GM21737 (cell line): ENCODE data around the gene ADGRL3.
"Not testable (repeated sequence)": the region's sequence is repeated elsewhere in the genome, so short reads cannot be mapped to it uniquely, and the experiment has no call there.

Experiments used
- ATAC-seq: cut with Tn5 transposase; IDR thresholded peaks from one replicate; pipeline ENCODE4 v1.9.1; 2021; ENCODE audit warnings: mild to moderate bottlenecking, moderate library complexity; ENCODE audit not compliant: unreplicated experiment

The ADGRL3 gene

DNA sequence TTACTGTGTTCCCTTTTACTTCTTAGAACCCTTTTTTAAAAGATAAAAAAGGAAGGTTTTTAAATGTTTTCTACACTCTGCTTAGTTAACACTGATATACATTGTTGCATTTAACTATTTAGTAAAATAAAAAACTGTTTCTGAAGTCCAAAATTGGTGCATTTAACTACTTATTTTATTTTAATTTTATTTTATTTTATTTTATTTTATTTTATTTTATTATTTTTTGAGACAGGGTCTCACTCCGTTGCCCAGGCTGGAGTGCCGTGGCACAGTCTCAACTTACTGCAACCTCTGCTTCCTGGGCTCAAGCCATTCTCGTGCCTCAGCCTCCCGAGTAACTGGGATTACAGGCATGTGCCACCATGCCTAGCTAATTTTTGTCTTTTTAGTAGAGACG lies 652.0 kb downstream of the ADGRL3 start:
- ATAC-seq: not testable (repeated sequence)

DNA sequence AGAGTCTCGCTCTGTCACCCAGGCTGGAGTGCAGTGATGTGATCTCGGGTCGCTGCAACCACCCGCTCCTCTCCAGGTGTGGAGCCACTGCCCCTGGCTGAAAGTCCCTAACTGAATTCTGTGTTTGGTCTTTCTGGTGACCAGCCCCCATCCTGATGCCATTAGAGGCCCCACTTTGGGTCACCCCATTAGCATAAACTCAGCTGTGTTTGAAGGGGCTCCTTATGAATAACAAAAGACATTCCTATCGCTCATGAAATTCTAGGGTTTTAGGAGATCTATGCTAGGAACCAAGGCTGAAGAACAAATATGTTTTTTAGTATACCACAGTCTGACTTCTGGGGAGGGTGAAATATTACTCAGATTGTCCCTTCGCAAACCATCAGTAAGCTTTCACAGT lies 652.9 kb downstream of the ADGRL3 start:
- no peak for ATAC-seq

DNA sequence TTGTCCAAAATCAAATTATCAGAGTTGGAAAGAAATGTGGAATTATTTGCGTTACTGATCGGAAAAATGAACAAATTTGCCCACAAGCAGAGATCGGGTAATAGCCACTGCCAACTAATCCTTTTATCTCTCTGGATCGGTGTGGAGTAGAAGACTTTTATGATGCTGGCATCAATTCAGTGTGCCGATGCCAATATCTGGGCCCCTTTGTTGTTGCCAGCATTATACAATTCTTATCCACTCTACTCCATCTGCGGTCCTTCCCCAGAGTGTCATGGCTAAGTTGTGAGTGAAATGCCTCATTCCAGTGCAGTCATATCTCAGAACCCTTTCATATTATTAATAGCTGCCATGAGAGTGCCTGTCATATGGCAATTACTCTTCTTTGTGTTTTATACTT lies 660.2 kb downstream of the ADGRL3 start:
- no peak for ATAC-seq

DNA sequence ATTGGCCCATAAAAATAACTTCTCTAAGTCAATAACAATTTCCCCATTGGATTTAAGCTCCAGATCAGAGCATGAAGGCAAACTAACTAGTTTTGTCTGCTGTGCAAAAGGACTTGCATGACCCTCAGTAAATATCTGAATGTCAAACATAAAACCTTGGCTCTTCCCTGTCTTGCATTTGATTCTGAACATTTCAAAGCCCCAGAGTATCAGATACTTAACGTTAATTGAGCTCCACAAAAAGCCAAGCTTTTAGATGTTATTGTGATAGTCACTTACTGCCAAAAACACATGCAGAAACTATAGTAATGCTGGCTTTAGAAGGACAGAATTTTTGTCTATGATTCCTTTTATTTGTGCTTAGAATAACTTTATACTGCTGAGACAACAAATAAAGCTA lies 664.2 kb downstream of the ADGRL3 start:
- ATAC-seq: no peak

DNA sequence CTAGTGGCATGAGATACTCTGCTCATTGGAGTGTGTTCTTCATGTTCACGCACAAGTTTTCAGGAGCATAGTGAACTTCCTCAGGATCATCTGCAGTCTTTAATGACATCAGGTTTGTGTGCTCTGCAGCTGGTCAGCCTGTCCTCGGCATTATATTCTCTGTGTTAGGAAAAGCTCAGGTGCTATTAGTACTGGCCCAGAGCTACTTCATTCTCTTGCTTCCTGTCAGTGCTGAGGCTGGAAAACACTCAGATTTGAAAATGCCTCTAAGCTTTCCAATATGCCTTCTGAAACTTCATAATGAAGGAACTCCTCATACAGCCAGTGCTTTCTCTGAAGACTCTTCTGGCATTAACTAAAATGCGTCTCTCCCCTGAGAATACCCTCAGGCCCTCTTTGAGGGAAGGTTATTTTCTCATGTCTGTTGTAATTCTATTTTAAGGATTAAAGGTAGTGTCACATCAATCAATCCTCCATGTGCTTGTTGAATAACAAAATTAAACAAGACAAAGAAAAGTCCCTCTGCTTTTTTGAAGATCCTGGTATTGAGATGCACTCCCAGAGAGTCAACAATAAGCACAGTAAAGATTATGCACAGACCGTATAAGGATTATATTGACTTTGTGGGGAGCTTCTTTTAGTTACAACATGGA lies 666.4 kb downstream of the ADGRL3 start:
- no peak for ATAC-seq

DNA sequence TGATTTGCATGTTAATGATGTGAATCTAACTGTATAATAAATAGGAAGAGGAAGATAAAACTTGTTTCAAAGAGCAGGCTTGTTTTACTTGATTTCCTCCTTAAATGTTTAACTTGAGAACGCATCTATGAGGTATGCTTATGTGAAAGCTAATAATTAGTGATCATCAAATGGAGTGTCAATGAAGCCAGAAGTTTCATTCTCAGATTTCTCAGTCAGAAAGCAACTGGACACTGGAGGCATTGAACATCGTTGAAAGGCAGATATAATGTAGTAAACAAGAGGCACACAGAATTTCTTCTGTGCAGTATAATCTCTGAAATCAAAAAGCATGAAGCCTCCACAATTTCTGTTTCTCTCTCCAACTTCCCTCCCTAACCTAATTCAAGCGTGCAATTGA lies 672.9 kb downstream of the ADGRL3 start:
- no peak for ATAC-seq

DNA sequence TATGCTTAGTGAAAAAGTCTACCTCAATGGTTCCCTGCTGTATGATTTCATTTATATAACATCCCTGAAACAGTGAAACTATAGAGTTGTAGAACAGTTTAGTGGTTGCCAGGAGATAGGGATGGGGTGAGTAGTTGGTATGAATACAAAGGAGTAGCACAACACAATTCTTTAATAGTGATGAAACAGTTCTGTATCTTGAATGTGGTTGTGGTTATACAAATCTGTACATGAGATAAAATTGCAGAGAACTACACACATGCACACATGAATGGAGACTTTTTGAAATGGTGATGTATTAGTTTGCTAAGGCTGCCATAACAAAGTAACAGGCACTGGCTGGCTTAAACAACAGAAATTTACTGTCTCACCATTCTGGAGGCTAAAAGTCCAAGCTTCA lies 677.1 kb downstream of the ADGRL3 start:
- no peak for ATAC-seq

DNA sequence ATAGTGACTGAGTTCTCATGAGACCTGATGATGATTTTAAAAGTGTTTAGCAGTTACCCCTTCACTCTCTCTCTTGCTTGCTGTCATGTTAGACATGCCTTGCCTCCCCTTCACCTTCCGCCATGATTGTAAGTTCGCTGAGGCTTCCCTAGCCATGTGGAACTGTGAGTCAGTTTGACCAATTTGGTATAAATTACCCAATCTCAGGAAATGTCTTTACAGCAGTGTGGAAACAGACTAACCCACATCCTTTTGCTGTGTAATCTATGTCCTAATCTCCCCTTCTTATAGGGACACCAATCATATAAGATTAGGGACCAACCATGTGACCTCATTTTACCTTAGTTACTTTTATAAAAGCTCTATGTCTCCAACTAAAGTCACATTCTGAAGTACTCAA lies 677.8 kb downstream of the ADGRL3 start:
- no peak for ATAC-seq

DNA sequence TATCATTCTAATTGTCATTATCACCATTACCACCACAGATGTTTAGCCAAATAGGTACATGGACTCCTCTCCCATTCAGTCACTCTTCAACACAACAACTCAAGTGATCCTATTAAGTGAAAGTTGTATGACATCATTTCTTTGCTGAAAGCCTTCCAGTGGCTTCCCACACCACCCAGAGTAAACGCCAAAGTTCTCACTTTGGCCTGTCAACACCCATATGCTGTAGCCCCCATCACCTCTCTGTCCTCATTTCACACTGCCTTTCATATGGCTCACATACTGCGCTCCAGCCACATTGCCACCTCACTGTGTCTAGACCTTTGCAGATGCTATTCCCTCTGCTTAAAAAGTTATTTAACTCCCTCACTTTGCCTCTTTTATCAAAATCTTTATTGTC lies 682.3 kb downstream of the ADGRL3 start:
- no peak for ATAC-seq

DNA sequence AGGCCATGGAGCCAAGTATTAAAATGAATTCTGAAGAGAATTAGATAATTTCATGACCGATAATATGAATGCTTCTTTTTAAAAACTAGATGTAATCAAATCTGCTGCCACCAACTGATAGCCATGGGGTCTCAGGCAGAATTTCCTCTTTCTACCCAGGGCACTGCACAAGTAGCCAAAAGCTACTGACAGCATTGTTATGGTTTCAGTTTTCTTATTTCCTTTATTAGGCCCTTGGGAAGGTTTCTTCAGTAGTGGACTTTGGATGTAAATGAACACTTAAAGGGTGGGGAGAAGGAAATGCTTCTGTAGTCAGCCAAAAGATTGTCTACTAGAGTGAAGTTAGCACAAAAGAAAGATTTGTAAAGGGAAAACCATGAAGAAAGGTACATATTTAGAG lies 686.0 kb downstream of the ADGRL3 start:
- ATAC-seq: no peak

DNA sequence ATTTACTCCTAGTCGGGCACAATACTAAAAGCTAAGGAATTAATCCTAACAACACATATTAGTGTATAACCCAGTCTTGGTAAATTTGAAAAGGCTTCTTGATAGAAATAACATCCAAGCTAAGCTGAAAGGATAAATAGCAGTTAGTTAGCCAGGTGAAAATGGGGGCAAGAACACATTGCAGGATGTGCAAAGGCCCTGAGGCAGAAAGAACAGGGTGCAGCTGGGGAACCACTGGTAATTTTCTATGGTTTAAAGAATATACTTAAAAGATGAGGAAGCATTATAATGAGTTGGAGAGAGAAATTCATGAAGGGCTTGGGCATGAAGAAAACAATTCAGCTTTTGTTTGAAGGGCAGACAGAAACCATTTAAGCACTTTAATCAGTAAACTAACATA lies 689.0 kb downstream of the ADGRL3 start:
- no peak for ATAC-seq

DNA sequence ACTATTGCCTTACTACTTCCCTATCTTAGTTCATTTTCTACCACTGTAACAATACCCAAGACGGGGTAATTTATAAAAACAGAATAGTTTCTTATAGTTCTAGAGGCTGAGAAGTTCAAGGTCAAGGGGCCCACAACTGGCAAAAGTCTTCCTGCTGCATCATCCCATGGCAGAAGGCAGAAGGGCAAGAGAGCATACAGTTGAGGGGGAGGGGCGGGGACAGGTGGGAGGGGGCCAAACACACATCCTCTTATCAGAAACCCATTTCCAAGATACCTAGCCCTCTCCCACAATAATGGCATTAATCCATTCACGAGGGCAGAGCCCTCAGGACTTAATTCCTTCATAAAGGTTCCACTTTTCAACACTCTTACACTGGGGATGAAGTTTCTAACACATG lies 690.2 kb downstream of the ADGRL3 start:
- ATAC-seq: no peak

DNA sequence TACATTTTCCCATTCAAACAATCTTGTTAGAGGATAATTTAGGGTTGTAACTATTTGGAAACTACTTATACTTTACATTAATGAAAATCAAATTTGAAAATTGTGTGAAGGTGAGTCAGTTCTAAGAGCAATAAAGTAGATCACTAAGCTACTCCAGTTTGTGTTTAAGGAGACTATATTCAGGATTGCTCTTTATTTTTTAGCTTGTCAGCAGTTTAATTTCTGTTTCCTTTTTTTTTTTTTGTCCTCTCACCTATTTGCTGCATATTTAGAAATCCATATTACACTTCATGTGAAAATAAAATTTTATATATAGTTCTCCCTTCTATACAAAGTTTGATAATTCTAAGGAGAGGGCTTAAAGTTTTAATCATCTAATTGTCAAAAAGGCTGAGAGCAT lies 691.8 kb downstream of the ADGRL3 start:
- ATAC-seq: no peak

DNA sequence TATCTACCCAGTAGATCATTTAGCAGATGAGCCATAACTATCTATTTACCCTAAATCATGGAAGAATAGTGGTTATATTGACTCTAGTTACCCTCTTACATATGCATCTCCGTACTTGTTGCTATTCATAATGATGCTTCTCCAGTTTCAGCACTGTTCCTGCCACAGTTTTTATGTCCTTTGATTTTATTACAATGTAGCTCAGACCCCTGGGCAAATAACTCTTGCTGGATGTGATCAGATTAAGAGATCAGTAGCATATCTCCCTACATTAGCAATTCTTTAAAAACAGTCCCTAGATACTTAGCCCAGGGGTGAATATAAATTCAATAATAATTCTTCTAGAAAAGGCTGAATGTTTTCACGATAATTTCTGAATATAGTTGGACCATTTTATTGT lies 696.5 kb downstream of the ADGRL3 start:
- no peak for ATAC-seq

DNA sequence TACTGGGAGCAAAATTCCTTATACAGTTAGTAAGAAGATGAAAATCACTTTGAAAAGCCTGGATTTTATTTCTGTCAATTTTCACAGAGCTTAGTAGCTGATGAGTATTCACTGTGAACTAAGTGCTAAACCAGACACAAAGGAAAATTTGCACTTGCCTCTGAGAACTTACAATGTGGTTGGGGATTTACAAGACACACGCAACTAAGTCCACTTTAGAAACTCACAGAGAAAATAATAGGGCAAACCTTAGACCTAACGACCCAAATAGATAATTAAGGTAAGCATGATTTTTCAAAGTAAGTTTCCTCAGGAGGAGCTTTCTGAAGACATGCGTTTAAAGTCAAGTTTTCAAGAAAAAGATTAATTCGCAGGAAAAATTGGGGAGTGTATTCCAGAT lies 708.9 kb downstream of the ADGRL3 start:
- ATAC-seq: no peak

DNA sequence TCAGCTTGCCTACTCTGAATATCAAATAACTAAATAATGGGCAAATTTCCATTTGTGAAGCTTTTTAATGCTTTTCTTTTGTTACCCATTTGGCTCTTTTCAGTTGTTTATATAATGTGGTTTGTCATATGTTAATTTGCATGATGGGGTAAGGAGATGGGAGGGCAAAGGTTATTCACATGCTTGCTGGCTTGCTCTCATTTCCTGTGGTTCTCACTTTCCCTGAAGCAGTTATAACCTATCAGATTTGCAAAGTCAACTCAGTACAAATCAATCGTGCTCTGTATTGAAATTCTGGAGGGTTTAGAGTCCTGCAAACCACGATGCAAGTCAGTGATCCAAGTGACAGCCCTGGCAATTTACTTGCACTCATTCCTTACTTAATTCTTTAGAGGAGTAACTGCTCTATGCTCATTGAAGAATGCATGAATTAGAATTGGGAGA lies 711.2 kb downstream of the ADGRL3 start:
- no peak for ATAC-seq

DNA sequence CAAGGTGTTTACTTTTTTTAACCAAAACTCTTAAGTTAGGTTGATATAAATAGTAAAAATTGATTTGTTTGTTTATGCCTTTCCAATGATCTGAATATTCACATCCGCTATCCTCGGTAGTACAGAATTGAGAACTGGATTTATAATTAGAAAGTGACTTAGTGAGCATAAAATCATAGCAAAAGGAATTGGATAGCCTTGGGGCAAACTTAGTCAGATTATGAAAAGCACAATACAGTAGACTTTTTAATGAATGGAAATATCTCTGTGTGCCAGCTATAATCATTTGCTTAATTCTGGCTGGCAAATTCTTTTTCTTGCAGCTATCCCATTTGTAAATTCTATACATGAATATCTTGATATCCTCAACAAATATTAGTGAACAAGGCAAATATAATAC lies 713.5 kb downstream of the ADGRL3 start:
- ATAC-seq: no peak

DNA sequence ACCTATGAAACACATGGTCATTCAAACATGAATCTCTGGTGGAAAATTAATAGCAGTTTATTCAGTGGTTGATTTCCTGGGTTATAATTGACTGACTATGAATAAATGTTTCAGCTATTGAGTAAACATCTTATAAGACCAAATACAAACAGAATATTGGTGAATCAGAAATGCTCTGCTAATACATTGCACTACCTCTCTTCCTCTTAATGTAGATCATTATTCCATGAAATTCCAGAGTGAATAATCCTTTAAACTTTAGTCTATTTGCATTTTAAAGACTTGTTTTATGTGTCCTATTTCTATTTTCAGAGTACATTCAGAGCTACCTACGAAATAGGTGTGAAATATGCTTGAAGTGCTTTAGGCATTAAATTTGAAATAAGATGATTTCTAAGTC lies 715.4 kb downstream of the ADGRL3 start:
- ATAC-seq: no peak

DNA sequence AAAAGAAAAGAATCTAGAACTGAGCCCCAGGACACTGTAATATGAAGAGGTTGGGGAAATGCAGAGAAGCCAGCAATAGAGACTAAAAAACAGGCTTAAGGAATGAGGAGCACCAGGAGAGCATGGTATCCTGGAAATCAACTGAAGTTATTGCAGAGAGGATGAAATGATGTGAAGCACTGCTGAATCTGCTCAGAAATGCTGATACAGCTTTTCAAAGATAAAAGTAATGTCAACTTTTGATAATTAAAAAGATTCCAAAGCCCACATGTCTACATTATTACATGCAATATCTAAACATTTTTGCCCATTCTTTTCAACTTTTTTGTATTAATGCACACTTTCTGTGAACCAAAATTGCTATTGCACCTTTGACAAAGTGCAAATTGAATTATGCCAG lies 718.4 kb downstream of the ADGRL3 start:
- ATAC-seq: no peak

DNA sequence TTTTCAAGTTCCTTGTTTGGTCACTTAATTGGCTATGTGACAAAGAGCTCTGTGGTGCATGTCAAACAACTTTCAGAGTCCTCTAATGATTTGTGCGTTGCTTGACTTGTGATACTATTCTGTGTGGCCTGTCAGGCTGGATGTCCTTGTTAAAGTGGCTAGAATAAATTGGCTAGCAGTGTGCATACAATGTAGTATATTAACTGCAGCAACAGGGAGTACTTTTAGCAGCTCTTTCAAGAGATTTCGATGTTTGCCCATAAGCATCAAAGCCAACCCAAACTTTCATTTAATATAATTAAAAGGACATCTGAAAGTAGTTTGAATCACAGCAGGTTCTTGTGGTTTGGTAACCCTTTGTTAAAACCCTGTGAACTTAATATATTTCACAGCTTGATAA lies 718.9 kb downstream of the ADGRL3 start:
- ATAC-seq: no peak

DNA sequence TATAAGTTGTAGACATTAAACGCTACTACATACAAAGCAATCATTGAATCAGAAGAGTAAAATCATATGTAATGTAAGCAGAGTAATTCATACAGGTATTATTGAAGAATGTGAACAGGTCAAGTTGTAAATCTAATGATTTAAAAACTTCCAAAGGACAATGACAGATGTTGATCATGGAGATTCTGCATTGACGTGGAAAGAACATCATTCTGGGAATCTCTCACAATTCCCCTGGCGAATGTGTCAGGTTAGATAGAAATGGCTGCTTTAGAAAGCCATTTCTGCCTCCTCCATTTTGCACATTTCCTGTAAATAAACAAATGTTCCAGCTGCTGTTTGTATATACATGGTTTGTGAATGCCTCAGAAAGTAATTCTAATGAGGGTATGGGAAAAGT lies 719.4 kb downstream of the ADGRL3 start:
- ATAC-seq: no peak

DNA sequence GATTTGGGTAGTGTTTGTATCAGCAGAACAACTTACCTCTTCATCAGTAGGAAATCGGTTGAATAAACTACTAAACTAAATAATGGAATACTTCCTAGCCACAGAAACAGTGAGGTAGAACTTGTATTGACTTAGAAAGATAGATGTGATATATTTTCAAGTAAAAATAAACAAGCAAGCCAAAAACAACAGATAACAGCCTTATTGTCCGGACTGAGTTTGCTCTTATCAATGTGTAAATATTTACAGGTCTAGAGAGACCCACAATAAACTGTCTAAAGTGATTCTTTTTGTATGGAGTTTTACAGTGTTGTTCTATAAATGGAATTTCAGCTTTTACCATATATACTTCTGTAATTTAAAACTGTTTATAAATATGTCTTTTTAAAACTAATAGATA lies 721.8 kb downstream of the ADGRL3 start:
- ATAC-seq: no peak

DNA sequence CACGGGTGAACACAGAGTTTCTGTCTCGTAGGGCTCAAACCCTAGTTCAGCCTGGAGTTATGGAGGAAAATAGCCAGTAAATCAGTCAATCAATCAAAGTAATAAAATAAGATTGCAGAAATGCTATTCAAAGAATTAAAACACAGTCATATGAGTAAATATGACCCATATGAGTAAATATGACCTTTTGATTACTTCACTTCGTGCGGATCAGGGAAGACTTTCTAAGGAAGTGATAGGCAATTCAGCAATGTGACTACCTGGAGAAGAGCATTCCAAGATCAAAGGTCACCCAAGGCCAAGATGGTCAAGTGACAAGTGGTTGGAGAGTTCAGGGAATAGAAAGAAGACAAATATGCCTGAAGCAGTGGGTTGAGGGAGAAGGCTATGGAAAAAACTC lies 722.6 kb downstream of the ADGRL3 start:
- ATAC-seq: no peak

DNA sequence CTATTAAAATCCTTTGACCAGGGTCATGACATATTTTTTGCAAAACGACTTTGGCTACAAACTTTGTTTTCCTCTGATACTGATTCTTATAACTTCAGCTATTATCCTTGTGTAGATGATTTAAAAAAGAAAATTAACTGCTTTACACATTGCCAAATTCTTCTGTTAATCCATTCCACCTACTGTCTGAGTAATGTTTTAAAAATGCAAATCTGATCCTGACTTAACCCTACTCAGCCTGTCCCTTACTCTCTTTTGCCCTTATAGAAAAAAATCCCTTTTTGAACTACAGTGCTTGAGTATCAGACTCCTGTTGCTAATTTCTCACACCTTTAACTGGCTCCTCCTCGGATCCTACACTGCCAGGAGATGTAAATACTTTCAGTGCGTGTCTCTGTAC lies 723.1 kb downstream of the ADGRL3 start:
- ATAC-seq: no peak
